ENCODE measurements around the gene TARBP1.

Gene TARBP1

DNA sequence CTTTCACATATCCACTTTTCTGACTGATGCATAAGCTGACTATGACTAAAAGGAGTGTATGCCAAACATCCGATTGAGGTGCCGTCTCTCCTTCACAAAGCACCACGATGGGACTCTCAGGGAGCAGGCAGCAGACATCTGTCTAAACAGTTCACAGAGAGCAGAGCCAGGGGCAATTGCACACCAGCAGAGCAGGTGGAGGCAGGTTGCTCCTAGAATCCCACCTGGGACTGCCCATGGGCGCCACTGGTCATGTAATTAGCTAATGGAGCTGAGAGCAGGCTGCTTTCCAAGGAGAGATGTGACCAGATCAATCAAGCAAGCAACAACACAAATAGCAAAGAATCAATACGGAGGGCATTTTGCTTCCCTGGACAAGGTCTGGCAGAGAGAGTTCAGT, 136.2 kb downstream of the TARBP1 start:
- peak; percentile 6 for DNase-seq (ENCODE audit: low read depth, low spot score)
